AG09309 (cell line): ENCODE data around the gene GJD4.
A peak's percentile ranks its signal among the peaks of the same experiment; 100 is the strongest.

Experiments
- DNase-seq: peaks from one replicate; pipeline ENCODE4 v3.0.0-alpha.2; 2010; ENCODE audit warnings: low read depth
- H3K4me3 ChIP-seq: 2 replicates; pipeline ENCODE4 v1.5.1; 2011; ENCODE audit warnings: mild to moderate bottlenecking, low read depth, low read length, moderate library complexity; ENCODE audit not compliant: control insufficient read depth
- CTCF ChIP-seq: IDR thresholded peaks from 2 replicates; pipeline ENCODE4 v1.5.1; 2011; ENCODE audit warnings: mild to moderate bottlenecking, low read depth, low read length, inconsistent platforms; ENCODE audit not compliant: insufficient read depth, control insufficient read depth; ENCODE audit errors: missing control alignments

The GJD4 gene

GRCh38 chr10:35631404-35631803 lies 26.3 kb downstream of the GJD4 start:
- DNase-seq = no peak
- H3K4me3 ChIP-seq = no peak overlapping the region
- TF ChIP-seq CTCF = no peak

DNA sequence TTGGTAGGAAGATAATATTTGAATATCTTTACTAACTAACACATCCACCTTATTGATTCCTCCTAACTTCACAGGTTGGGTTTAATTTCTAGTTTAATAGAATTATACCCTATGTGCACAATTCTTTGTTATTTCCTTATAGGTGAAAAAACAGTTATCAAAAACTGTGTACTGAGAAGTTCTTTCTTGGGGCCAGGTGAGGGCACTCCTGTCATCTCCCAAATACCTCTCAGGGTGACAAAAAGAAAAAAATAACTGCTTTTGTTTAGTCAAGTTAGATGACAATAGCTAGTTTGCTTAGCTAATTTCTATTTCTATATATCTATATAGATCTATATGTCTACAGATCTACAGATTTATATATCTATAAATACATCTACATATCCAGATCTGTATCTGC lies 26.9 kb downstream of the GJD4 start:
- TF ChIP-seq CTCF = no peak
- no peak for DNase-seq
- H3K4me3 ChIP-seq = no peak overlapping the region

DNA sequence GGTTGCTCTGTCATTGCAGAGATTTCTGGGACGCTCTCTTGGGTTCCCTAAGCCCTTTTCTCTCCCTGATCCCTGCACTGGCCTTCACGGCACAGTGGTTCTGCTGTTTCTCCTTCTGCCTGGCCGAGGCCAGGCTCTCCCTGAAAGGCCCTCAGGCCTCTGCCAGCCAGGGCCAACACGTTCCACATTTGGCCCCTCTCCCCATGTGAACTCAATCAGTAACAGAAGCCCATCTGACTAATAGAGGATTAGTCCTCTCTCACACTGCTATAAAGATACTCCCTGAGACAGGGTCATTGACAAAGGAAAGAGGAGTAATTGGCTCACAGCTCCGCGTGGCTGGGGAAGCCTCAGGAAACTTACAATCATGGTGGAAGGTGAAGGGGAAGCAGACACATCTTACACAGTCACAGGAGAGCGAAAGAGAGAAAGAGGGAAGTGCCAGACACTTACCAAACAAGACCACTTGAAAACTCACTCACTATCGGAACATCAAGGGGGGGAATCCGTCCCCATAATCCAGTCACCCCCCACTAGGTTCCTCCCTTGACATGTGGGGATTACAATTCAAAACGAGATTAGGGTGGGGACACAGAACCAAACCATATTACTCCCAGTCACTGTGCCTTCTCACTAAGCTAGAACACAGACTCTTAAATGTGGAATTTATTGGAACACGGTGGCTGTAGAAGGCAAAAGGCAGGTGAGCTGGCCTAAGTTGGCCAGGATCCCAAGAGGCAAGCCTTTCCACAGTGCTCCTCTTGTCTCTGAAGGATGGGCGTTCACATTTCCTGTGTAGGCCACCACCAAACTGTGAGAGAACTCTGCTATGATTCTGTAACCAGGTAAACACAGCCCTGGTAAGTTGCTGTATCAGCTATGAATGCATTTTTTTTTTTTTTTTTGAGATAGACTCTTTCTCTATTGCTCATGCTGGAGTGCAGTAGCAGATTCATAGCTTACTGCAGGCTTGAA lies 28.2 kb downstream of the GJD4 start:
- no peak for TF ChIP-seq CTCF
- no peak overlapping the region for H3K4me3 ChIP-seq
- no peak for DNase-seq

DNA sequence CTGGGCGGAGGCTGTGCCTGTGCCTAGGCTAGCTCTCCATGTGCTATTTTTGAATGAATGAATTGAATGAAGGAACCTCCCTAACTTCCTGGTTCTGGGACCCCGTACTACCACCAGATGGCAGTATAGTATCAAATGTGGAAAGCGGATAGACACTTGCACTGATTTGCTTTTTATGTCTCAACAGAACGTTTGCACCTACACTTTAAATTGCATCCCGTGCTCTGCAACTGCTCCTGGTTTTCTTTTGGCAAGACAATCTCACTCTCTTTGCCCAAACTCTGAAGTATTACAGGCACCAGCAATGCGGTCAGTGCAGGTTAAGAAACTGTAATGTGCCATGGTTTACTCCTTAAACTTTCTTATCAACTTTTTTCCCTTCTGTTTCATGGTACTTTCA lies 30.4 kb downstream of the GJD4 start:
- no peak for DNase-seq
- peak; percentile 85 for TF ChIP-seq CTCF
- H3K4me3 ChIP-seq = no peak overlapping the region

DNA sequence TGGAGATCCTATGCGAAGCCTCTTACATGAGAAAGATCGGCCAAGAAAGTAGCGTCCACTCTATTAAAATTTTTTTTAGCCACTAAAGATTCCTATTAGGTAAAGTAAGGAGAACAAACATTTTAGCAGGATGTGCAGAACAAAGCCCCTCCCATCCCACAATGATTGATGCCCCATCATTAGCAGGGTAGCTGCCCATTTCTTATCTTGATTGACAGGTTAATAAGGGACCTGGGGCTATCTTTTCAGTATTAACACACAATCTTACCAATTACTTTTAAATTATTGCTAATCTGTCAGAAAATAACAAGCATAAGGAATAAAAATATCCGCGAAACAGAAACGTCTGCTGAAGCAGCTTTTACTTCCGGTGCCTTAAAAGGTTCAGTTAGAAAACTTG lies 31.8 kb downstream of the GJD4 start:
- no peak for TF ChIP-seq CTCF

GRCh38 chr10:35637462-35637861 lies 32.3 kb downstream of the GJD4 start:
- TF ChIP-seq CTCF = no peak
- no peak for DNase-seq
- no peak overlapping the region for H3K4me3 ChIP-seq

More for the DNA sequence above, 31.8 kb downstream of the GJD4 start:
- DNase-seq = no peak
- H3K4me3 ChIP-seq = no peak overlapping the region
